ENCODE measurements around the gene SLC4A2. TPM values are rescaled to one million over a fixed set of nuclear protein-coding genes. Genes with fewer than 3 reads are reported as not detected.
"Not testable (repeated sequence)": the region's sequence is repeated elsewhere in the genome, so short reads cannot be mapped to it uniquely, and the experiment has no call there.

SLC4A2 gene
- polyA plus RNA-seq (ENCODE audit: insufficient read length in 4 of 4), result 100 to 1,000 TPM in 3 of 4 donors, 10 to 100 TPM in 1; 68.0 to 137 (median 103) TPM

- no peak for DNase-seq (ENCODE audit: low read depth in 4 of 4, low spot score in 2 of 4)
Observed at GRCh38 chr7:151059367-151060112, at the start of gene SLC4A2. SLC4A2 (plus strand) TSS chr7:151059589; CDS start chr7:151061988, 2,399 bp downstream.

GRCh38 chr7:151010037-151010306 lies 49.4 kb upstream of the SLC4A2 start:
- no peak for DNase-seq (ENCODE audit: low read depth in 4 of 4, low spot score in 2 of 4)

- peak in 1 of 4 donors; percentile 57 for DNase-seq (ENCODE audit: low read depth in 4 of 4, low spot score in 2 of 4)
Observed at GRCh38 chr7:151010307-151011096, 48.9 kb upstream of the SLC4A2 start.

GRCh38 chr7:151011097-151011409 lies 48.3 kb upstream of the SLC4A2 start:
- no peak for DNase-seq (ENCODE audit: low read depth in 4 of 4, low spot score in 2 of 4)

- DNase-seq (ENCODE audit: low read depth in 4 of 4, low spot score in 2 of 4), result not testable (repeated sequence)
Observed at GRCh38 chr7:151011616-151012015, 47.8 kb upstream of the SLC4A2 start.

GRCh38 chr7:151012031-151012692 lies 47.2 kb upstream of the SLC4A2 start:
- no peak for DNase-seq (ENCODE audit: low read depth in 4 of 4, low spot score in 2 of 4)

- no peak for DNase-seq (ENCODE audit: low read depth in 4 of 4, low spot score in 2 of 4)
Observed at GRCh38 chr7:151012911-151013347, 46.5 kb upstream of the SLC4A2 start.

GRCh38 chr7:151013356-151013732 lies 46.0 kb upstream of the SLC4A2 start:
- no peak for DNase-seq (ENCODE audit: low read depth in 4 of 4, low spot score in 2 of 4)

- DNase-seq (ENCODE audit: low read depth in 4 of 4, low spot score in 2 of 4), result peak in 1 of 4 donors; percentile 73
Observed at GRCh38 chr7:151013733-151014497, 45.5 kb upstream of the SLC4A2 start.

GRCh38 chr7:151014950-151015349 lies 44.4 kb upstream of the SLC4A2 start:
- no peak for DNase-seq (ENCODE audit: low read depth in 4 of 4, low spot score in 2 of 4)

GRCh38 chr7:151015967-151016366 lies 43.4 kb upstream of the SLC4A2 start:
- DNase-seq (ENCODE audit: low read depth in 4 of 4, low spot score in 2 of 4), result no peak

GRCh38 chr7:151016505-151016904 lies 42.9 kb upstream of the SLC4A2 start:
- DNase-seq (ENCODE audit: low read depth in 4 of 4, low spot score in 2 of 4), result no peak

- no peak for DNase-seq (ENCODE audit: low read depth in 4 of 4, low spot score in 2 of 4)
Observed at GRCh38 chr7:151016942-151017341, 42.4 kb upstream of the SLC4A2 start.

- no peak for DNase-seq (ENCODE audit: low read depth in 4 of 4, low spot score in 2 of 4)
Observed at GRCh38 chr7:151017370-151017952, 41.9 kb upstream of the SLC4A2 start.

GRCh38 chr7:151017953-151018420 lies 41.4 kb upstream of the SLC4A2 start:
- peak in 1 of 4 donors; percentile 56 for DNase-seq (ENCODE audit: low read depth in 4 of 4, low spot score in 2 of 4)

GRCh38 chr7:151018421-151019129 lies 40.8 kb upstream of the SLC4A2 start:
- no peak for DNase-seq (ENCODE audit: low read depth in 4 of 4, low spot score in 2 of 4)

- DNase-seq (ENCODE audit: low read depth in 4 of 4, low spot score in 2 of 4), result no peak
Observed at GRCh38 chr7:151019130-151019447, 40.3 kb upstream of the SLC4A2 start.

- no peak for DNase-seq (ENCODE audit: low read depth in 4 of 4, low spot score in 2 of 4)
Observed at GRCh38 chr7:151020231-151020630, 39.2 kb upstream of the SLC4A2 start.

- DNase-seq (ENCODE audit: low read depth in 4 of 4, low spot score in 2 of 4), result no peak
Observed at GRCh38 chr7:151023232-151023631, 36.2 kb upstream of the SLC4A2 start.
